ENCODE data around the gene MLIP.
"Not testable (repeated sequence)": the region's sequence is repeated elsewhere in the genome, so short reads cannot be mapped to it uniquely, and the experiment has no call there.

MLIP gene

DNA sequence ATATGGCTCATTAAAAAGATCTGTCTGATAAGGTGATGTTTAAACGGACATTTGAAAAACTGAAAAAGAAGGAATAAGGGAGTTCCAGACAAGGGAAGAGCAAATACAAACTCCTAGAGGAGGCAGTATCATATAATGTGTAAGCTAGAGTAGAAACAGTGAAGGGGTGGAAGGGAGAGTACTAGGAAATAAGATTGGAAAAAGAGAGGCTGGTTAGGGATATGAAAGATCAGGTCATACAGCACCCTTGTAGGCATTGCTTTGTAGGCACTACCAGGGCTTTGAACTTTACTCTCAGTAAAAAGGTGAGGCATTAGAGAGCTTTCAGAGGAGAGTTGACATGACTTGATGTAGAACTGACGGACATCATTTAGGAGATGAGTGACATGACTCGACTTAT, 85.7 kb downstream of the MLIP start:
- ChIA-PET CTCF (no interaction called here), POLR2A (no interaction called here)
- DNase-seq (ENCODE audit: extremely low spot score), result no peak
- TF ChIP-seq ELF4 (IDR thresholded peaks at IDR 0.05) (no peak), FOXK2 (IDR thresholded peaks at IDR 0.05) (no peak), LEF1 (IDR thresholded peaks at IDR 0.05; ENCODE audit: borderline replicate concordance) (no peak), BHLHE40 (IDR thresholded peaks at IDR 0.05; ENCODE audit: borderline replicate concordance) (no peak)

DNA sequence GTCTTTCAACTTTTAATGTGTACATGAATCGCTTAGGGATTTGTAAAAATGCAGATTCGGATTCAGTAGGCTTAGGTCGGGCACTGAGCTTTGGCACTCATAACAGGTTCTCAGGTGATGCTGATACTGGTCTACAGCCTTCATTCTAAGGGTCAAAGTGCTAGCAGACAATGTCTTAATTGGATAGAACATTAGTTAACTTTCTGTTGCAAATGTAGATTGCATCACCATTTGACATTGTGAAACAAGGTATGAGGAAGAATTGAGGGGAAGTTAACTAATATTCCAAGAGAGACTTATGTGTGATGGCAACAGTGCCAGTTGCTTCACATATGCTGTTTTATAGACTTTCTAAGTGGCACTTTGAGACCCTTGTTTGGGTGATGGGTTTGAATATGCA, 86.9 kb downstream of the MLIP start:
- CTCF ChIA-PET, result no interaction called here
- no peak for DNase-seq (ENCODE audit: extremely low spot score)
- TF ChIP-seq FOXM1 (IDR thresholded peaks at IDR 0.05; ENCODE audit: borderline replicate concordance), result no peak
- no peak for TF ChIP-seq SP1 (IDR thresholded peaks at IDR 0.05)
- no peak for TF ChIP-seq TARDBP (IDR thresholded peaks at IDR 0.05)
- no peak for TF ChIP-seq ARNT (IDR thresholded peaks at IDR 0.05)
- TF ChIP-seq CTBP1 (IDR thresholded peaks at IDR 0.05; ENCODE audit: borderline replicate concordance), result no peak
- TF ChIP-seq L3MBTL2 (conservative IDR thresholded peaks at IDR 0.05), result no peak
- no peak for TF ChIP-seq SUZ12 (IDR thresholded peaks at IDR 0.05)
- no peak for TF ChIP-seq BHLHE40 (IDR thresholded peaks at IDR 0.05; ENCODE audit: borderline replicate concordance)
- no peak for TF ChIP-seq NFRKB (IDR thresholded peaks at IDR 0.05)
- POLR2A ChIA-PET, result no interaction called here

DNA sequence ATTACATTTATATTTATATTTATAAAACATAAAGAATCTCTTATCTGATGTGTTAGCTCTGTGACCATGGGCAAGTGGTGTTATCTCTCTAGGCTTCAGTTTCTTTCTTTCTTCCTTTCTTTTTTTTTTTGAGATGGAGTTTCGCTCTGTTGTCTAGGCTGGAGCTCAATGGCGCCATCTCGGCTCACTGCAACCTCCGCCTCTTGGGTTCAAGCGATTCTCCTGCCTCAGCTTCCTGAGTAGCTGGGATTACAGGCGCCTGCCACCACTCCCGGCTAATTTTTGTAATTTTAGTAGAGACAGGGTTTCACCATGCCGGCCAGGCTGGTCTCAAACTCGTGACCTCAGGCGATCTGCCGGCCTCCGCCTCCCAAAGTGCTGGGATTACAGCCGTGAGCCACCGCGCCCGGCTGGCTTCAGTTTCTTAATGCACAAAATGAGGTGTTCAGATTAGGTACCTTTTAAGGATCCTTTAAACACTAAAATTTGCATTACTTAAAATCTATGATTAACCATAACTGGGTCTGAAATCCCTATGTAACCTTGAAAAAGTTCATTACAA, 92.3 kb downstream of the MLIP start:
- CTCF ChIA-PET; DNase-seq (ENCODE audit: extremely low spot score); POLR2A ChIA-PET: not testable (repeated sequence)

DNA sequence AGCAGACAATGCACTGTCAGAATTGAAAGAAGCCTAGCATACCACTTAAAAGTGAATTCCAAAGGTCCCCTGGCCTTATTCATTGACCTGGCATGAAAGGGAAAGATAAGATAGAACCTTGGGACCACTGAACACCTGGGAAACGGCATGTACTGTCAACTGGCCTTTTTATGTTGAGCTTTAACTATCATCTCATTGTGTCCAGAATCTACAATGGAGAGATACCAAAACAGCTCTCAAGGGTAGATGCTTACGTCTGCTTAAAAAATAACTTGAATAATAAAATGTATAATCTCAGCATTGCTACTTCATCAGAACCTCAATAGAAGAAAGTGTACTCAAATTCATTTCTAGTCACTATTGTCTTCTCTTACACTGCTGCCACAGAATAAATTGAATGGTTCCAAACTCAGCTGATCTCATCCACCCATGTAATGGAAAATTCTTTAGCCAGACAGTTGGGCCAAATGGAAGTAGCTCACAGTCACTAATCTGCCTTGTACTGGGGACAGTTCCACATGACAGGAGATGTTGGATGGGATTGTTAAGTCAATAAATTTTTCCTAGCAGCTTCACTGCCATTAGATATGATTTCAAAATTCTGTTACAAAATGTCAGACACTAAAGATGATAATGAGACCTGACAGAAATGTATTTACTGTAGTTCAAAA, 93.8 kb downstream of the MLIP start:
- no peak for DNase-seq (ENCODE audit: extremely low spot score)
- ChIA-PET POLR2A (no interaction called here), CTCF (no interaction called here)
- TF ChIP-seq FOXK2 (IDR thresholded peaks at IDR 0.05) (no peak), HDGF (IDR thresholded peaks at IDR 0.05; ENCODE audit: borderline replicate concordance) (no peak), ARNT (IDR thresholded peaks at IDR 0.05) (no peak), NFRKB (IDR thresholded peaks at IDR 0.05) (no peak), BHLHE40 (IDR thresholded peaks at IDR 0.05; ENCODE audit: borderline replicate concordance) (no peak), FOXA1 (IDR thresholded peaks at IDR 0.05) (no peak), ELF4 (IDR thresholded peaks at IDR 0.05) (no peak), SUZ12 (IDR thresholded peaks at IDR 0.05) (no peak), CTBP1 (IDR thresholded peaks at IDR 0.05; ENCODE audit: borderline replicate concordance) (no peak), LEF1 (IDR thresholded peaks at IDR 0.05; ENCODE audit: borderline replicate concordance) (no peak), TARDBP (IDR thresholded peaks at IDR 0.05) (no peak), ZNF384 (IDR thresholded peaks at IDR 0.05) (no peak), L3MBTL2 (conservative IDR thresholded peaks at IDR 0.05) (no peak), SP1 (IDR thresholded peaks at IDR 0.05) (no peak), FOXM1 (IDR thresholded peaks at IDR 0.05; ENCODE audit: borderline replicate concordance) (no peak)
- TF ChIP-seq, protein P1, sequence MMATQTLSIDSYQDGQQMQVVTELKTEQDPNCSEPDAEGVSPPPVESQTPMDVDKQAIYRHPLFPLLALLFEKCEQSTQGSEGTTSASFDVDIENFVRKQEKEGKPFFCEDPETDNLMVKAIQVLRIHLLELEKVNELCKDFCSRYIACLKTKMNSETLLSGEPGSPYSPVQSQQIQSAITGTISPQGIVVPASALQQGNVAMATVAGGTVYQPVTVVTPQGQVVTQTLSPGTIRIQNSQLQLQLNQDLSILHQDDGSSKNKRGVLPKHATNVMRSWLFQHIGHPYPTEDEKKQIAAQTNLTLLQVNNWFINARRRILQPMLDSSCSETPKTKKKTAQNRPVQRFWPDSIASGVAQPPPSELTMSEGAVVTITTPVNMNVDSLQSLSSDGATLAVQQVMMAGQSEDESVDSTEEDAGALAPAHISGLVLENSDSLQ (IDR thresholded peaks at IDR 0.05), result no peak

DNA sequence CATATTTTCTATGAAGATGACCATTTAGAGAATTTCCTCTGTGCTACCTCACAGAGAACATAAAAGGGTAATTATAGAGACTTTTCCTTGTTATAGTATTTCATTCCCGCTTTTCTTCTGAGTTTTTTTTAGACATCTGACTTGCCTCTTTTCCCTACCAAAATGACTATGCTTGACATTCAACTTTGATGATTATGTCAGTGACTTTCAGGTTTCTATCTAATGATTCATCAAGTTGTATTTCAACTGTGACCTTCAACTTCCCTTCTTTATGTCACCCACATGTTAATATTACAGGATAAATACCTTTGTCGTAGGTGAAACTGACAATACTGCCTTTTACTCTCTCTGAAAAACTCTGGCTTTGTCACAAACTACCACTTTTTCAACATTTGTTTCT, 95.3 kb downstream of the MLIP start:
- ChIA-PET POLR2A (no interaction called here), CTCF (no interaction called here)
- DNase-seq (ENCODE audit: extremely low spot score), result no peak
- TF ChIP-seq L3MBTL2 (conservative IDR thresholded peaks at IDR 0.05) (no peak), HDGF (IDR thresholded peaks at IDR 0.05; ENCODE audit: borderline replicate concordance) (no peak), SP1 (IDR thresholded peaks at IDR 0.05) (no peak), ZNF384 (IDR thresholded peaks at IDR 0.05) (no peak)

DNA sequence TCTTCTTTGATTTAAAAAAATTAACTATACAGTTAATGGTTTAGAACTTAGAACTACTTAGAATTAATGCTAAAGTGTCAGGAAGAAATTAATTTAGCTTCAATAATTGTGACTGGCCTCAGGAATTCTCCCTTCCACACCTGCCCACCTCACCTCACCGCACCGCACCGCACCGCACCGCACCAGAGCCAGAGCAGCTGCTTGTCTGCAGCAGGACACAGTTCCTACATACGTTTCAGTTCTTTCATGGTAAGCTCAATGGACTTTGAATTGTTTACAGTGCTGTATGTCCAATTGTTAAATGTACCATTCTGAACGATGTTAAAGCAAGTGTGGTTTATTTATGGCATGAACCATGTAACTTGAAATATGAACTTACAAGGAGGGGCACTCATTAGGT, 98.7 kb downstream of the MLIP start:
- CTCF ChIA-PET; DNase-seq (ENCODE audit: extremely low spot score); POLR2A ChIA-PET: not testable (repeated sequence)

DNA sequence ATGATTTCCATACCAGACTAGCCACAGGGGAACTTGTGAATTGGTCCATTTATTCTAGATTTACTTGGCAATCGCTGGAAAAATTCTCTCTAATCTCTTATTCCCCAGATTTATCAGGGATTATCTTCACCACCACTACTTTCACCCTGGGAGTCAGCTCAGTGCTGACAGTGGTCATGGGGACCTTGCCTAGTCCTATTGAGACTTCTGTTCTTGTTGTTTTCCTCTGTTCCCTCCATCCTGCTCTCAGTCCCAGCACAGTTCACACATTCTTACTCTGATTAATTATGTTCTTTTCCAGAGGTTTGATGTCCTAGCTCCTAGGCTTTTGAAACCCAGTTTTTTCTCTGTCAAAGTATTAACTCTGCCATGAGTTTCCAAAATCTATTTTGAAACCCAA, 103.0 kb downstream of the MLIP start:
- TF ChIP-seq ZNF384 (IDR thresholded peaks at IDR 0.05), result no peak
- no peak for TF ChIP-seq BHLHE40 (IDR thresholded peaks at IDR 0.05; ENCODE audit: borderline replicate concordance)
- TF ChIP-seq ARNT (IDR thresholded peaks at IDR 0.05), result no peak
- TF ChIP-seq ELF4 (IDR thresholded peaks at IDR 0.05), result no peak
- no peak for TF ChIP-seq TARDBP (IDR thresholded peaks at IDR 0.05)
- no peak for TF ChIP-seq L3MBTL2 (conservative IDR thresholded peaks at IDR 0.05)
- no peak for TF ChIP-seq SUZ12 (IDR thresholded peaks at IDR 0.05)
- TF ChIP-seq FOXA1 (IDR thresholded peaks at IDR 0.05), result no peak
- TF ChIP-seq HDGF (IDR thresholded peaks at IDR 0.05; ENCODE audit: borderline replicate concordance), result no peak
- POLR2A ChIA-PET, result no interaction called here
- CTCF ChIA-PET, result no interaction called here
- DNase-seq (ENCODE audit: extremely low spot score), result no peak

DNA sequence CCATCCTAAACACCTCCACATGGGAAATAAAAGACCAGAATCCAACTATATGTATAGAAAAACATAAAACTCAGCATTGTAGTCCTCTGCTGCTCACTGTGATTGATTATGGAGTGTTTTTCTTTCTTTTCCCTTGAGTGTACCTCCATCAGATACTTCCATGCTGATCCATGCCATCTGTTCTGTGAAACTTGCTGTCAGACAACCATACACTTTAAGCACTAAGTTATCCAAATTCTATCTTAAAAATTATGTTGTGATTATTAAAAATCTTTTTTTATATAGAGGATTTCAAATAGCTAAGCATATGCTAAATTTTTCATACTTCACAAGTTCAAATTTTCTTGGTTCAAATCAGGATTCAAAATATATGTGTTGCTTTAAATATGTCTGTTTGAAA, 105.1 kb downstream of the MLIP start:
- TF ChIP-seq FOXK2 (IDR thresholded peaks at IDR 0.05), result no peak
- no peak for TF ChIP-seq LEF1 (IDR thresholded peaks at IDR 0.05; ENCODE audit: borderline replicate concordance)
- no peak for TF ChIP-seq L3MBTL2 (conservative IDR thresholded peaks at IDR 0.05)
- no peak for TF ChIP-seq CTBP1 (IDR thresholded peaks at IDR 0.05; ENCODE audit: borderline replicate concordance)
- TF ChIP-seq ZNF384 (IDR thresholded peaks at IDR 0.05), result no peak
- no peak for TF ChIP-seq BHLHE40 (IDR thresholded peaks at IDR 0.05; ENCODE audit: borderline replicate concordance)
- no peak for DNase-seq (ENCODE audit: extremely low spot score)
- ChIA-PET POLR2A (no interaction called here), CTCF (no interaction called here)

DNA sequence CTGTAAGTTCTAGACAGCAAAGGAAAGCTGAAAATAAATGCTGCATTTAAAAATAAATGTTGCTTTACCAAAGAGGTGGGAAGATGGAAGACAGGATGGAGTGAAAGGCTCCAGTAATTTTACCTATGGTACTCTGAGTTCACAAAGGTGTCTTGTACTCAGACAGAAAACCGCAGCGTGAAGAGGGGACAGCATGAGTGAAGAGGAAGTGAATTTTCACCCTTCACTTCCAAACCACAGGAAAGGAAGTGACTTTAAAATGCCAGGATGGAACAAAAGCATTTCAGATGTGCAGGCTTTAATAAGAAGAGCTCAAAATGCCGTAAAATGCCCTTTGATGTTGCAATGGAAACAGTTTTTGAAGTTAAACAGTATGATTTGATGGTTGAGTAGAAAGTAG, 105.8 kb downstream of the MLIP start:
- TF ChIP-seq L3MBTL2 (conservative IDR thresholded peaks at IDR 0.05), result no peak
- TF ChIP-seq FOXA1 (IDR thresholded peaks at IDR 0.05), result no peak
- TF ChIP-seq, protein P1 (IDR thresholded peaks at IDR 0.05), result no peak
- TF ChIP-seq ARNT (IDR thresholded peaks at IDR 0.05), result no peak
- no peak for TF ChIP-seq SP1 (IDR thresholded peaks at IDR 0.05)
- no peak for TF ChIP-seq BHLHE40 (IDR thresholded peaks at IDR 0.05; ENCODE audit: borderline replicate concordance)
- TF ChIP-seq NFRKB (IDR thresholded peaks at IDR 0.05), result no peak
- TF ChIP-seq HDGF (IDR thresholded peaks at IDR 0.05; ENCODE audit: borderline replicate concordance), result no peak
- no peak for TF ChIP-seq FOXK2 (IDR thresholded peaks at IDR 0.05)
- no peak for TF ChIP-seq TARDBP (IDR thresholded peaks at IDR 0.05)
- TF ChIP-seq CTBP1 (IDR thresholded peaks at IDR 0.05; ENCODE audit: borderline replicate concordance), result no peak
- TF ChIP-seq ZNF384 (IDR thresholded peaks at IDR 0.05), result no peak
- no peak for TF ChIP-seq FOXM1 (IDR thresholded peaks at IDR 0.05; ENCODE audit: borderline replicate concordance)
- no peak for TF ChIP-seq ELF4 (IDR thresholded peaks at IDR 0.05)
- no peak for TF ChIP-seq LEF1 (IDR thresholded peaks at IDR 0.05; ENCODE audit: borderline replicate concordance)
- DNase-seq (ENCODE audit: extremely low spot score), result no peak
- CTCF ChIA-PET, result no interaction called here
- POLR2A ChIA-PET, result no interaction called here
